Measurements from ENCODE around the gene TBX15. TPM values are rescaled to one million over a fixed set of nuclear protein-coding genes. Genes with fewer than 3 reads are reported as not detected.

Gene TBX15
- not detected in 2 replicates for total RNA-seq

DNA sequence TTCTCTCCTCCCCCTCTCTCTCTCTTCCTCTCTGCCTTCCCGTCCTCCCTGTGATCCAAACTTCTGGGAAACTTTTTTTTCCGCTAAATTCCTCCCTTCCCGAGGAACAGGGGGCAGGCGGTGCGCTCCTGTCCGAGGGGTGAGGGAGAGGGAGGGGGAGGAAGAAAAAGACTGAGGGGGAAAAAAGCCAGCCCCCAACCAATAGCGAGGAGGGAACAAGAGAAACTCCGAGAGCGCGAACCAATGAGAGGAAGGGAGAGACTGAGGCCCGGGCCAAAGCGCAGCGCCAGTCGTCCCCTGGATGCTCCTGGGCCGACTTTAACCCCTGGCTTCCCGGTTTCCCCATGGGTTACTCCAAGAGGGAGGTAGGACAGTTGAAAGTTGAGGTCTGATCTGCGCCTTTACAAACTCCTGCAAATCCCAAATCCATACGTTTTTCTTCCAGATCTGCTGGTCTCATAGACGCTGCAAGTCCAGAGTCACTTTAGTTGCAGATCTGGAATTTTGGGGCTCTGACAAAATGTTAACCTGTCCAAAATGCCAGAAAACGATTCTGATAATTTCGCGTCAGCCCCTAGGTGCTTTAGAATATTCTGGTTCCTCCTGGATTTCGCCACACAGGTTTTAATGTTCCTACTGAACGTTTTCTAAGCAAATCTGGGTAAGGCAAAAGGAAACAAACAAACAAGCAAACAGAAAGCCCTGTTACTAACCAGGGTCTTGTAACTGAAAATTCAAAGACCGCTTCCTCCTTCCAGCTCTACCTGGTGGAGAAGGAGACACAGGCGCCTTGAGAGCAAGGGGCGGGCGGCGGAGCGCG lies at the start of gene TBX15:
TSS of gene TBX15 (minus strand) at position 158 of the 820 bp plus-strand sequence. CDS start 548 bp downstream, outside the sequence.

Other genes with a start within 250 kb of the TBX15 start
- gene WARS2, start 152.3 kb upstream of the TBX15 start, total RNA-seq = 9.3 and 12.8 TPM in 2 replicates

All from airway epithelial cell (primary cell).